OCI-LY3 (cell line): ENCODE data around the gene ATG7.
A peak's percentile ranks its signal among the peaks of the same experiment; 100 is the strongest.

ENCODE experiments used
- H2AFZ ChIP-seq: fragments of 200-600, 300-600 bp; shearing (Covaris generic); 2 replicates; pipeline ENCODE4 v1.6.0; 2014; ENCODE audit warnings: antibody characterized with exemption, low read depth, low read length
- H3K27ac ChIP-seq: fragments of 200-600, 300-600 bp; sonication (generic); 2 replicates; pipeline ENCODE4 v1.5.1; 2014; ENCODE audit warnings: mild to moderate bottlenecking, low read length, moderate library complexity, mixed read lengths
- H3K27me3 ChIP-seq: fragments of 200-600, 300-600 bp; sonication (generic); 2 replicates; pipeline ENCODE4 v1.6.1; 2014; ENCODE audit warnings: low read depth, low read length, mixed read lengths
- H3K36me3 ChIP-seq: fragments of 200-600, 300-600 bp; sonication (generic); replicated peaks from 2 replicates; pipeline ENCODE3; 2014; ENCODE audit warnings: low read depth, low read length, mixed read lengths
- H3K4me1 ChIP-seq: fragments of 300-600, 200-600 bp; sonication (generic); 2 replicates; pipeline ENCODE4 v1.6.1; 2014; ENCODE audit warnings: low read length, mixed read lengths
- H3K4me2 ChIP-seq: fragments of 200-600, 300-600 bp; sonication (generic); 2 replicates; pipeline ENCODE4 v1.6.1; 2014; ENCODE audit warnings: low read length, mixed read lengths
- H3K4me3 ChIP-seq: fragments of 300-600, 200-600 bp; sonication (generic); 2 replicates; pipeline ENCODE4 v1.5.1; 2014; ENCODE audit warnings: antibody characterized with exemption, mild to moderate bottlenecking, low read length, moderate library complexity
- H3K79me2 ChIP-seq: fragments of 300-600, 200-600 bp; shearing (Covaris generic); 2 replicates; pipeline ENCODE4 v1.6.1; 2014; ENCODE audit warnings: mild to moderate bottlenecking, low read length, mixed read lengths
- H3K9ac ChIP-seq: fragments of 300-600, 200-600 bp; shearing (Covaris generic); 2 replicates; pipeline ENCODE4 v1.6.0; 2014; ENCODE audit warnings: mild to moderate bottlenecking, low read length, moderate library complexity
- H3K9me3 ChIP-seq: fragments of 200-600, 300-600 bp; shearing (Covaris generic); 2 replicates; pipeline ENCODE4 v1.6.1; 2014; ENCODE audit warnings: low read length, mixed read lengths; ENCODE audit not compliant: insufficient read depth
- H4K20me1 ChIP-seq: fragments of 200-600, 300-600 bp; sonication (generic); 2 replicates; pipeline ENCODE4 v1.6.1; 2016; ENCODE audit warnings: low read length, mixed read lengths; ENCODE audit not compliant: insufficient read depth
- CTCF ChIP-seq: fragments of 200-600, 300-600 bp; sonication (generic); IDR thresholded peaks from 2 replicates; pipeline ENCODE4 v1.5.1; 2014; ENCODE audit warnings: antibody characterized with exemption, low read length, low read depth
- EZH2phosphoT487 ChIP-seq: fragments of 200-600 bp; shearing (Covaris generic); IDR thresholded peaks from 2 replicates; pipeline ENCODE4 v1.6.1; 2018; ENCODE audit warnings: antibody characterized with exemption, mixed run types, low read depth

Gene ATG7

GRCh38 chr3:11386465-11387113 lies 114.4 kb downstream of the ATG7 start:
- Histone ChIP-seq H3K4me2 (no peak overlapping the region), H3K27me3 (no peaks in the 10 kb centered on the region), H3K36me3 (no peaks in the 10 kb centered on the region), H4K20me1 (no peaks in the 10 kb centered on the region; the same call in 1 of the 2 replicates), H3K9me3 (no peaks in the 10 kb centered on the region), H3K4me1 (peaks cover 9% of the 10 kb centered on the region), H3K4me3 (no peak overlapping the region), H3K27ac (no peak overlapping the region), H2AFZ (no peak overlapping the region), H3K79me2 (no peaks in the 10 kb centered on the region), H3K9ac (no peak overlapping the region)
- no peak for TF ChIP-seq CTCF
- no peak for TF ChIP-seq EZH2phosphoT487

GRCh38 chr3:11389386-11390268 lies 117.4 kb downstream of the ATG7 start:
- Histone ChIP-seq H3K79me2 (no peaks in the 10 kb centered on the region), H3K36me3 (no peaks in the 10 kb centered on the region), H3K27ac (no peak overlapping the region), H3K4me1 (peaks cover 9% of the 10 kb centered on the region), H3K27me3 (no peaks in the 10 kb centered on the region), H3K4me3 (no peak overlapping the region), H3K4me2 (no peak overlapping the region), H3K9me3 (no peaks in the 10 kb centered on the region), H4K20me1 (no peaks in the 10 kb centered on the region; the same call in 1 of the 2 replicates), H3K9ac (no peak overlapping the region), H2AFZ (no peak overlapping the region)
- TF ChIP-seq CTCF: no peak
- no peak for TF ChIP-seq EZH2phosphoT487

- no peak overlapping the region for H2AFZ ChIP-seq
- H3K4me2 ChIP-seq: peak overlapping the region; percentile 27
- peaks cover 9% of the 10 kb centered on the region for H3K4me1 ChIP-seq
- TF ChIP-seq CTCF (no peak), EZH2phosphoT487 (no peak)
- no peak overlapping the region for H3K9ac ChIP-seq
- H3K36me3 ChIP-seq: no peaks in the 10 kb centered on the region
- no peaks in the 10 kb centered on the region for H3K27me3 ChIP-seq
- no peaks in the 10 kb centered on the region; the same call in 1 of the 2 replicates for H4K20me1 ChIP-seq
- no peak overlapping the region for H3K27ac ChIP-seq
- no peaks in the 10 kb centered on the region for H3K9me3 ChIP-seq
- H3K4me3 ChIP-seq: no peak overlapping the region
- no peaks in the 10 kb centered on the region for H3K79me2 ChIP-seq
These were observed 118.4 kb downstream of the ATG7 start for GRCh38 chr3:11390411-11391131.
